Measurements from ENCODE around the gene LPCAT1. TPM values are rescaled to one million over a fixed set of nuclear protein-coding genes. Genes with fewer than 3 reads are reported as not detected.
A peak's percentile ranks its signal among the peaks of the same experiment; 100 is the strongest.

The LPCAT1 gene
- total RNA-seq, 2 experiments from 2014 or later = 60.8 to 68.3 TPM

DNA sequence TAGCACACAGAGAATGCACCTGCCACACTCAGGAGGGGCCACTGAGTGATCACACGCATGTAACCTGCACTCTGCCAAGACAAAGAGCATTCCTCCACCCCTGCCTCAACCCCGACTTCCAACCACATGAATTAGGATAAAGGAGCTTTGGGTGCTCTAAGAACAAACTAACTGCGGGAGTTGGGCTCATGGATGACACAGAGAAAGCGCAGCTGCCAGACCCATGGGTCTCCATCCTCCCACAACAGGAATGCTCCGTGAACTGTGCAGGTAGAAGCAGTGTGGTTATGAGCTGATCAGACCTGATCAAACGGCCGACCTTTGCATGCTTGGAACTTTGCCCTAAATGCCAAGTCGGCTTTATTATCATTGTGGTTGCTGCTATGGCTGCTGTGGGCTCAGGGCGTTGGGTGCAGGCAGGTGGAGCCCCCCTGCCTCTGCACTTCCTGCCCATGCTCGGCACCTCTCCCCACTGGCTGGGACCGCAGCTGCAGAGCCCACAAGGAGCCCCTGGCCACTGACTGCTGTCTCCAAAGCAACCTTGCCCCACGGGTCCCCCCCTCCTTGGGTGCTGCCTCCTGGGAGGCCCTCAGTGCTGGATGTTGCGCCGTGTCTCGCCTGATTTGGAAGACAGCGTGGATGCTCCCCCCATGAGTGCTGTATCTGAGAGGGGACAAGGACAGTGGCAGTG is 75.9 kb downstream of the LPCAT1 start:
- Mint-ChIP-seq H3K4me1 (ENCODE audit: low read depth) (peaks cover 18% of the 10 kb centered on the region), H3K4me3 (no peak overlapping the region), H3K9me3 (ENCODE audit: insufficient read depth) (peaks cover 3% of the 10 kb centered on the region), H3K36me3 (ENCODE audit: low read depth) (no peaks in the 10 kb centered on the region), H3K27me3 (ENCODE audit: low read depth) (peaks cover 62% of the 10 kb centered on the region), H3K27ac (no peak overlapping the region)
- ChIA-PET POLR2A (interaction anchor here (0.6 to 0.7 kb wide), 2 partner anchors 17 to 554 kb away, joined by 3 to 4 read pairs; no protein-coding TSS in a partner anchor), CTCF (interaction anchor here (1.1 kb wide), 1 partner anchor 197 kb away, joined by 6 read pairs; no protein-coding TSS in a partner anchor)
- peak; percentile 40 for ATAC-seq
- peak; percentile 25 for DNase-seq

GRCh38 chr5:1446602-1447343 is 77.0 kb downstream of the LPCAT1 start:
- Mint-ChIP-seq H3K4me3 (no peak overlapping the region), H3K4me1 (ENCODE audit: low read depth) (peaks cover 18% of the 10 kb centered on the region), H3K27ac (no peak overlapping the region), H3K9me3 (ENCODE audit: insufficient read depth) (no peaks in the 10 kb centered on the region), H3K36me3 (ENCODE audit: low read depth) (no peaks in the 10 kb centered on the region), H3K27me3 (ENCODE audit: low read depth) (peaks cover 58% of the 10 kb centered on the region)
- ChIA-PET CTCF (interaction anchor here (1.1 kb wide), 1 partner anchor 198 kb away, joined by 6 read pairs; no protein-coding TSS in a partner anchor), POLR2A (interaction anchor here (0.6 kb wide), 1 partner anchor 553 kb away, joined by 3 read pairs; no protein-coding TSS in a partner anchor)
- no peak for ATAC-seq
- no peak for DNase-seq

- ATAC-seq (no peak), DNase-seq (no peak)
- peaks cover 18% of the 10 kb centered on the region for H3K4me1 Mint-ChIP-seq (ENCODE audit: low read depth)
- POLR2A ChIA-PET = interaction anchor here (0.5 kb wide), 1 partner anchor 66 kb away, joined by 3 read pairs; no protein-coding TSS in a partner anchor
- H3K27me3 Mint-ChIP-seq (ENCODE audit: low read depth) = peaks cover 55% of the 10 kb centered on the region
- H3K9me3 Mint-ChIP-seq (ENCODE audit: insufficient read depth) = no peaks in the 10 kb centered on the region
- no peak overlapping the region for H3K4me3 Mint-ChIP-seq
- H3K36me3 Mint-ChIP-seq (ENCODE audit: low read depth) = no peaks in the 10 kb centered on the region
- CTCF ChIA-PET = no interaction called here
- H3K27ac Mint-ChIP-seq = no peak overlapping the region
Observed at GRCh38 chr5:1445689-1446601, 77.8 kb downstream of the LPCAT1 start.

DNA sequence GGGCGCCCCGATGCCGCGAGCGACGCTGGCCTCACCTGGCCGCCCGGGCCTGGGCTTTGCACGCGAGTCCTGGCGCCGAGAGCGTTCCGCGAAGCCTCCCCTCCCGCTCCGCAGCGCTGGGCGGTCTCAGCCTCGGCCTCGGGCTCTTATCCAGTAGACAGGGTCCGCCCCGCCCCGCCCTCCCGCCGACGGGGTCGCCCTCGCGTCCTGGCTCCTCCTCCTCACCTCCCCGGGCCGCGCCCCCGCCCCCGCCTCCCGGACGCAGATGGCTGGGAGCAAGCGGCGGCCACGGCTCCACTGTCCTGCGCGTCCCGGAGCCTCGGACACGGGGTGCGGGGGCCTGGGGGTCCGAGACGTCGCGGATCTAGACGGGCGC is 78.5 kb downstream of the LPCAT1 start, which contains the start of gene SLC6A3:
Gene SLC6A3 (minus strand): TSS at position 128 of the 376 bp plus-strand sequence. CDS start 2,243 bp downstream, outside the sequence.
- CTCF ChIA-PET = no interaction called here
- DNase-seq = no peak
- H3K4me3 Mint-ChIP-seq = no peak within 1 kb of the TSS
- peak; percentile 22 for ATAC-seq
- H3K27me3 Mint-ChIP-seq (ENCODE audit: low read depth) = peaks cover 55% of the 10 kb centered on the region
- POLR2A ChIA-PET = no interaction called here
- no peak within 1 kb of the TSS for H3K27ac Mint-ChIP-seq
- no peaks in the 10 kb centered on the region for H3K36me3 Mint-ChIP-seq (ENCODE audit: low read depth)
- H3K9me3 Mint-ChIP-seq (ENCODE audit: insufficient read depth) = no peaks in the 10 kb centered on the region
- peaks cover 18% of the 10 kb centered on the region for H3K4me1 Mint-ChIP-seq (ENCODE audit: low read depth)

- Mint-ChIP-seq H3K36me3 (ENCODE audit: low read depth) (no peaks in the 10 kb centered on the region), H3K9me3 (ENCODE audit: insufficient read depth) (no peaks in the 10 kb centered on the region), H3K27ac (peak overlapping the region; percentile 12), H3K4me1 (ENCODE audit: low read depth) (peaks cover 18% of the 10 kb centered on the region), H3K27me3 (ENCODE audit: low read depth) (peaks cover 56% of the 10 kb centered on the region), H3K4me3 (no peak overlapping the region)
- peak; percentile 7 for ATAC-seq
- ChIA-PET POLR2A (no interaction called here), CTCF (interaction anchor here (1.0 kb wide), 1 partner anchor 271 kb away, joined by 3 read pairs; no protein-coding TSS in a partner anchor)
- DNase-seq = no peak
Observed at GRCh38 chr5:1444361-1445189, 79.2 kb downstream of the LPCAT1 start.

GRCh38 chr5:1443991-1444360 is 79.8 kb downstream of the LPCAT1 start:
- peaks cover 51% of the 10 kb centered on the region for H3K27me3 Mint-ChIP-seq (ENCODE audit: low read depth)

GRCh38 chr5:1443171-1443570 is 80.6 kb downstream of the LPCAT1 start:
- Mint-ChIP-seq H3K9me3 (ENCODE audit: insufficient read depth) (no peaks in the 10 kb centered on the region), H3K27me3 (ENCODE audit: low read depth) (peaks cover 45% of the 10 kb centered on the region), H3K36me3 (ENCODE audit: low read depth) (no peaks in the 10 kb centered on the region), H3K4me3 (no peak overlapping the region), H3K4me1 (ENCODE audit: low read depth) (peaks cover 12% of the 10 kb centered on the region), H3K27ac (no peak overlapping the region)
- DNase-seq (no peak), ATAC-seq (no peak)
- ChIA-PET CTCF (no interaction called here), POLR2A (interaction anchor here (0.5 kb wide), 1 partner anchor 782 kb away, joined by 3 read pairs; no protein-coding TSS in a partner anchor)

More at GRCh38 chr5:1443991-1444360, 79.8 kb downstream of the LPCAT1 start:
- H3K27ac Mint-ChIP-seq = peak overlapping the region; percentile 12
- ChIA-PET POLR2A (interaction anchor here (0.5 kb wide), 1 partner anchor 783 kb away, joined by 3 read pairs; no protein-coding TSS in a partner anchor), CTCF (interaction anchor here (1.0 kb wide), 1 partner anchor 270 kb away, joined by 3 read pairs; no protein-coding TSS in a partner anchor)
- peaks cover 18% of the 10 kb centered on the region for H3K4me1 Mint-ChIP-seq (ENCODE audit: low read depth)
- no peak overlapping the region for H3K4me3 Mint-ChIP-seq
- H3K36me3 Mint-ChIP-seq (ENCODE audit: low read depth) = no peaks in the 10 kb centered on the region
- no peak for DNase-seq
- ATAC-seq = no peak
- H3K9me3 Mint-ChIP-seq (ENCODE audit: insufficient read depth) = no peaks in the 10 kb centered on the region

GRCh38 chr5:1442222-1443145 is 81.3 kb downstream of the LPCAT1 start:
- POLR2A ChIA-PET = no interaction called here
- Mint-ChIP-seq H3K9me3 (ENCODE audit: insufficient read depth) (no peaks in the 10 kb centered on the region), H3K36me3 (ENCODE audit: low read depth) (no peaks in the 10 kb centered on the region), H3K4me1 (ENCODE audit: low read depth) (peaks cover 6% of the 10 kb centered on the region), H3K27ac (no peak overlapping the region), H3K27me3 (ENCODE audit: low read depth) (peaks cover 38% of the 10 kb centered on the region), H3K4me3 (no peak overlapping the region)
- no peak for ATAC-seq
- DNase-seq = no peak
- CTCF ChIA-PET = no interaction called here

DNA sequence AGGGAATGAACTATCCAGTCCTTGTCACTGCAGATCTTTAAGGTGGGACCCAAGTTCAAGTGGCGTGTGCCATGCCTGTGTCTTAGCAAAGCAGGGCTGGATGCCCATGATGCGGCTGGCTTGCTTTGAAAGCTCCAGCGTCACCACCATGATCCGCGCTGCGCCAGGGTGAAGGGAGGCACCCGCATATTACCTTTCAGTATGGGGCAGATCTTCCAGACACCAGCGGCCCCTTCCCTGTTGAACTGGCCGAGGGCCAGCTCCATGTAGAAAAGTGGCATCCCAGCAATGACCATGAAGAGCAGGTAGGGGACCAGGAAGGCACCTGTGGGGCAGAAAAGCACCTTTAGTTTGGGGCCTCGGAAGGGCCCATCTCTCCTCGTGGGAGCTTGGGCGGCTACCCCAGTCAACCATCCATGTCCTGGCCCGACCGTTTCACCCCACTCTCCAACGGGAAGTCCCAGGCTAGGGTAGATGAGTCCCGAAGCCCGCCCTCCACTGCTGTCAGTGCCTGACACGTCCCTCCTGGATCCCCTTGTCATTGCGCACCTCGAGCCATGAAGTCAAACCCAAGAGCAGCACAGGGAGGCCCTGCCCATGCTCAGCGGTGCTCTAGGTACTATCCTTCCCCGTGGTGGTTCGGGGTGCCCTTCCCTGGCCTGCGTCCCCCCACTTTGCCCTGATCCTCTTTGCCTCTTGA is 82.4 kb downstream of the LPCAT1 start:
- no peak for ATAC-seq
- Mint-ChIP-seq H3K27me3 (ENCODE audit: low read depth) (peaks cover 28% of the 10 kb centered on the region), H3K4me1 (ENCODE audit: low read depth) (no peaks in the 10 kb centered on the region), H3K36me3 (ENCODE audit: low read depth) (no peaks in the 10 kb centered on the region), H3K27ac (no peak overlapping the region), H3K4me3 (no peak overlapping the region), H3K9me3 (ENCODE audit: insufficient read depth) (no peaks in the 10 kb centered on the region)
- DNase-seq = no peak
- ChIA-PET CTCF (no interaction called here), POLR2A (no interaction called here)

GRCh38 chr5:1440098-1440493 is 83.7 kb downstream of the LPCAT1 start:
- H3K27ac Mint-ChIP-seq = no peak overlapping the region
- DNase-seq (no peak), ATAC-seq (no peak)
- H3K4me1 Mint-ChIP-seq (ENCODE audit: low read depth) = no peaks in the 10 kb centered on the region
- H3K27me3 Mint-ChIP-seq (ENCODE audit: low read depth) = peaks cover 26% of the 10 kb centered on the region
- CTCF ChIA-PET = no interaction called here
- POLR2A ChIA-PET = no interaction called here
- H3K9me3 Mint-ChIP-seq (ENCODE audit: insufficient read depth) = no peaks in the 10 kb centered on the region
- no peak overlapping the region for H3K4me3 Mint-ChIP-seq
- H3K36me3 Mint-ChIP-seq (ENCODE audit: low read depth) = no peaks in the 10 kb centered on the region
